LNCAP (cell line): ENCODE results near the gene MOB1B.

Experiments
- TF ChIP-seq, protein P1 (sequence below): fragments of 450-650 bp; IDR thresholded peaks from 2 replicates; pipeline ENCODE4 v1.5.1; 2017; ENCODE audit warnings: mild to moderate bottlenecking

The MOB1B gene

DNA sequence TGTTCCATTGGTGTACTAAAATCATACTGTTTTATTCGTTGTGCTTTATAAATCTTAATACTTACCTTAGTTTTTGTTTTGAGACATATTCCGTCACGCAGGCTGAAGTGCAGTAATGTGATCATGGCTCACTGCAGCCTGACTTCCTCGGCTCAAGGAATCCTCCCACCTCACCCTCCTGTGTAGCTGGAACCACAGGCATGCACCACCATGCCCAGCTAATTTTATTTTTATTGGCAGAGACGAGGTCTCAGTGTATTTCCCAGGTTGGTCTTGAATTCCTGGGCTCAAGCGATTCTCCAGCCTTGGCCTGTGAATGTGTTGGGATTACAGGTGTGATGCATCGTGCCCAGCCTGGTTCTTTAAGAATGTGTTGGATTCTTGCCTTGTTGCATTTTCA lies 66.9 kb downstream of the MOB1B start:
- TF ChIP-seq, protein P1, sequence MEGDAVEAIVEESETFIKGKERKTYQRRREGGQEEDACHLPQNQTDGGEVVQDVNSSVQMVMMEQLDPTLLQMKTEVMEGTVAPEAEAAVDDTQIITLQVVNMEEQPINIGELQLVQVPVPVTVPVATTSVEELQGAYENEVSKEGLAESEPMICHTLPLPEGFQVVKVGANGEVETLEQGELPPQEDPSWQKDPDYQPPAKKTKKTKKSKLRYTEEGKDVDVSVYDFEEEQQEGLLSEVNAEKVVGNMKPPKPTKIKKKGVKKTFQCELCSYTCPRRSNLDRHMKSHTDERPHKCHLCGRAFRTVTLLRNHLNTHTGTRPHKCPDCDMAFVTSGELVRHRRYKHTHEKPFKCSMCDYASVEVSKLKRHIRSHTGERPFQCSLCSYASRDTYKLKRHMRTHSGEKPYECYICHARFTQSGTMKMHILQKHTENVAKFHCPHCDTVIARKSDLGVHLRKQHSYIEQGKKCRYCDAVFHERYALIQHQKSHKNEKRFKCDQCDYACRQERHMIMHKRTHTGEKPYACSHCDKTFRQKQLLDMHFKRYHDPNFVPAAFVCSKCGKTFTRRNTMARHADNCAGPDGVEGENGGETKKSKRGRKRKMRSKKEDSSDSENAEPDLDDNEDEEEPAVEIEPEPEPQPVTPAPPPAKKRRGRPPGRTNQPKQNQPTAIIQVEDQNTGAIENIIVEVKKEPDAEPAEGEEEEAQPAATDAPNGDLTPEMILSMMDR, result no peak

DNA sequence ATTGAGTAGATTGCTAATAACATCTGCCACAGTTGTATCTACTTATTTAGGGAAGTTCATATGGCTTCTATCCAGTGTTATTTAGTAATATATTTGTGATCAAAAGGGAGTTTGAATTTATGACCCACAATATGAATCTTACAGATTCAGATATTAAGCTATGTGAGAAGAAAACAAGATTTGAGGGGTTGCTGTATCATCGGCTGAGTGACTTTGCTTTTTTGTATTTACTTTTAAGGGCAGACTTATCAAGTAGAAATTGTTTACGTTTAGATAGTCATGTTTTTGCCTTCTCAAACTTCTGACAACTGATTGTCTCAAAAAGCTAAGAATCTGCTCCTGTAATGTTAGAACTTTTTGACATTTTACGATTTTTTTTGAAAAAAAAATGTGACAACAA lies 74.1 kb downstream of the MOB1B start:
- TF ChIP-seq, protein P1, result no peak

DNA sequence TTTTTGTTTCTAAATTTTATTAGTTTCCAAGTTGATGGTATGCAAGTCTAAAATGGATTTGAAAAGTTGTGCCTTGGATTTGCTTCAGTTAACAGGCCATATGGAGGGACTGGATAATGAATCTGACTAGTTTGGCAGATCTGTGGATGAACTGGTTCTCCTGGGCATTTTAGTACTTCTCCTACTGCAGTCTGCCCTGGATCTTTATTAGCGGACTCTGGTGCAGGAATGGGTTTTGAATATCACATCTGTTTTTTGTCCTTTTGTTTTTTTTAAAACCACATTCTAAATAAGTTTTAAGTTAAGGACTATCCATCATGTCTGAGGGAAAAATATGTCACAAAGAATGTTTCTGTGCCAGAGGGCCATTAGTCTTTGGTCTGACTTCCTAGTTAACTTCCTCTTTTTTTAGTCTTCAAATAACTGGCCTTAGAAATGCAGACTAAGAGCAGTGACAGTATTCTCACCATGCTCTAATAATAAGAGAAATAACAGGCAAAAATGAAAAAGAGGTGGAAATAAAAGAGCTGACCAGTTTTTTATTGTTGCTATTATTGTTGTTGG lies 77.4 kb downstream of the MOB1B start:
- TF ChIP-seq, protein P1, result no peak

DNA sequence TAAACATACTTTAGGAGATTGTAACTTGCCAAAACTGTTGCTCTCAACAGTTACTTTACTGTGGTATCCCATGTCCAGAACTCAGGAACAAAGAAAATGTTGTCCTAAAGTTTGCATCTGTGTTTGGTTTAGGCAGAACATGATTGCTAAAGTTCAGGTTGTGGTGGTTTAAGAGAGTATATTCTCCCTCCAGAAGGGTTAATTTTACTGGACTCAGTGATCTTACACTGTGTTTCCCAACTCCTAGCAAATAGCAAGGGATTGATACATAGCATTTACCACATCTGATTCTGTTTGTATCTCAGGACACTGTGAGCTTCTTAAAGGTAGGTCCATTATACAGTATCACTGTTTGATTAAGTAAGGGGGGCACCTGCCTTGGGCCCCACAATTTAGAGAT lies 78.0 kb downstream of the MOB1B start:
- TF ChIP-seq, protein P1, result no peak

DNA sequence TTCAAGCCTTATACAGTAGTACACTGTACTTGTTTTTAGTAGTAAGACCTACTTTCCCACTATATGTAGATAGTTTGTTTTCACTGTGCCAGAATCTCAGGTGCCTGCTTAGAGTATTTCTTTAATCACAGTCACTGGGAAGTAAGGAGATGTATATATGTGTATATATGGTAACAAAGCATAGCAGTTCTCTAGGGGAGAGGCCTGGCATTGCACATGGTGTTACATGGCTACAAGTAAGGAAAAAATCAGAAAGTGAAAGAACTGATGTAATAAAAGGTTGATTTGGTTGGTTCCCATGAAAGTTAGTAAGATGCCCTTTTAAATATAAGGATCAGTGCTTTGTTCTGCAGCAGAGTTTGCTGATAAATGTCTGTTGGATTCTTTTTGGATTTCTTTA lies 81.9 kb downstream of the MOB1B start:
- TF ChIP-seq, protein P1, result no peak

DNA sequence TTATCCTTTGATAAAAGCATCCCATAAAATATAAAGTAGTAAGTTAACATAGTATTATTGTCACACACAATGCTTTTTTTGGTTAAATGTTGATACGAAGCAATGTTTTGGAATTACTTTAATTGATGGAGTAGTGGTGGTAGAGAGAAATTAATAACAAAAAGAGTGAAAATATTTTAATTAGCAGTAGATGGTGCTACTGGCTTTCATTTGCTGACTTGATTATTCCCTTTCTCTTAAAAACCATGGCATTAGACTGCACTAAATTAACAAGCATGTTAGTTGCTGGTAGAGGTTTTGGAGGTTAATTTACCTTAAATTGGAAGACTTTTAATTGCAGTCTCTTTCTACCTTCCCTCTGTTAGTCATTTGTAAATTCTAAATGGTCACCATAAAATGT lies 82.4 kb downstream of the MOB1B start:
- TF ChIP-seq, protein P1, result no peak

DNA sequence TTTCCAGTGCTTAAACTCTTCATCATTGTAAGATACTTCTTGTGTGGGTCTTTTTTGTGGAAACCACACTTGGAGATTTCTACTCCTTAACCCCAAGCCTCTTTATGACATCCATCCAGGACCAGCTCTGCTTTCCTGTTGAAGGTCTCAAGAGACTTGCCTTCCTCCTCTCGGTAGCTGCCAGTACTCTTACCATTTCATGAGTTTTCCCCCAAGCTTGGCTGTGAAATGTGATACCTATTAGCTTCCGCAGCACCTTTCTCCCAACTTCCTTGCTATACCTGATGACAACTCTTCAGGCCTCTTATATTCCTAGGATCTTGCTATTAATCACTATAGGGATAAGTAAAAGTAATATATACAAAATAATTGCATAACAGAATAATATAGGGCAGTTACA lies 89.4 kb downstream of the MOB1B start:
- TF ChIP-seq, protein P1, result no peak

DNA sequence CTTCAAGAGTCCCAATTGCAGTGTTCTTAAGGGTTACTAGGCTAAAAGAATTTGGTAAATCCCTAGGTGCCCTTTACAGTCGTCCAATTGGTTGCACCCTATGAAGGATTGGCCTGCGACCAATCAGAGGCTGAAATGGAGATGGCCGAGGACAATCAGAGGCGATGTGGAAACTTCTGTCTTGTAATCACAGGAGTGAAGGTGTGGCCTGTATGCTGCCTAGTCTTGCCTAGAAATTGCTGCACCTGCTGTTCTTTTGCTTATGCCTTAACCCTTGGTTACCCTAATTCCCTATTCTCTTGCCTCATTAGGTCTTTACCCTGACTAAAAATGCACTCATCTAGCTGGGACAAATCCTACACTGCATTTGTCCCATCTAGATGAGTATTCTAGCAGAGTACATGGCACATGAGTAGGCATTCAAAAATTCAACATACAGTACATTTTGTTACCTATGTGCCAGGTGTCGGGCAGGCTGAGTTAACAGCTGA lies 90.3 kb downstream of the MOB1B start:
- TF ChIP-seq, protein P1, result no peak
